ENCODE measurements around the gene RPL12.

The RPL12 gene

DNA sequence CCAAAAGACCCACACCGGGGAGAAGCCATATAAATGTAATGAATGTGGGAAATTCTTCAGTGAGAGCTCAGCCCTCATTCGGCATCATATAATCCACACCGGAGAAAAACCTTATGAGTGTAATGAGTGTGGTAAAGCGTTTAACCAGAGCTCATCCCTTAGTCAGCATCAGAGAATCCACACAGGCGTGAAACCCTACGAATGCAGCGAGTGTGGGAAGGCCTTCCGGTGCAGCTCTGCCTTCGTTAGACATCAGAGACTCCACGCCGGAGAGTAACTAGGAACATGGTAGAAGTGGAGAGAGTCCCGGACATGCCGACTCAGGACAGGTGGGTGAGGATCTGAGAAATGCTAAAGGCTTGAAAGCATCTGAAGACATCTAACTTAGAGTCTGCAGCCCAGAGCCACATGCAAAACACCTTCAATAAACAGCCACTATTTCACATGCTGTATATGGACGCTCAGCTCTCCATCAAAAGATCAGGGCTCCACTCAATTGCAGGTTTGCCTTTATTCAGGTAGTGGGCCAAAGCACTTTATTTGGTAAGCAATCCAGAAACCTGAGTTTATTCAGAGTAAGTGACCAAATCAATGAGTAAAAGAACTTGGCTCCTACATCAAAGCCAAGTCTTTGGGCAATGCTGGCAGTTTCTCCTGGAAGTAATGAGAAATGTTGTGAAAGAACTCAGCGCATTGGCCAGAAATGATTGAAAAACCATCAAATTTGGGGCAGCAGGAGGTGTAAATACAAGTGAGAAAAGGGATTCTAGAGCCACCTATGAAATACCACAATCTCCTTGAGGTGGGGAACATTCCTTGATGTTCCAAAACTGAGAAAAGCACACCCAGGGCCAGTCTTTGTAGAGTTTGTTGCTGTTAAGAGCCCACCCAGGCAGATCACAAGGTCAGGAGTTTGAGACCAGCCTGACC is 6.0 kb downstream of the RPL12 start:
- peak overlapping the region in 1 of 2 donors; percentile 89 for H3K27ac Mint-ChIP-seq
- DNase-seq = no peak

DNA sequence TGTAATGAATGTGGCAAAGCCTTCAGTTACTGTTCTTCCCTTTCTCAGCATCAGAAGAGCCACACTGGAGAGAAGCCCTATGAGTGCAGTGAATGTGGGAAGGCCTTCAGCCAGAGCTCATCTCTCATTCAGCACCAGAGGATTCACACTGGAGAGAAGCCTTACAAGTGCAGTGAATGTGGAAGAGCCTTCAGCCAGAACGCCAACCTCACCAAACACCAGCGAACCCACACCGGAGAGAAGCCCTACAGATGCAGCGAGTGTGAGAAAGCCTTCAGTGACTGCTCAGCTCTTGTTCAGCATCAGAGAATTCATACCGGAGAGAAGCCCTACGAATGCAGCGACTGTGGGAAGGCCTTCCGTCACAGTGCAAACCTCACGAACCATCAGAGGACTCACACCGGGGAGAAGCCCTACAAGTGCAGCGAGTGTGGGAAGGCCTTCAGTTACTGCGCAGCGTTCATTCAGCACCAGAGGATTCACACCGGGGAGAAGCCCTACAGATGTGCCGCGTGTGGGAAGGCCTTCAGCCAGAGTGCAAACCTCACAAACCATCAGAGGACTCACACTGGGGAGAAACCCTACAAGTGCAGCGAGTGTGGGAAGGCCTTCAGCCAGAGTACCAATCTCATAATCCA is 6.8 kb downstream of the RPL12 start:
- no peak for DNase-seq
- Mint-ChIP-seq H3K4me3 (no peak overlapping the region), H3K36me3 (ENCODE audit: insufficient read depth) (peaks cover 94% of the 10 kb centered on the region), H3K27ac (peak overlapping the region in 1 of 2 donors; percentile 29), H3K4me1 (ENCODE audit: low read depth in 2 of 2) (peaks cover 13 to 18% of the 10 kb centered on the region in 2 donors), H3K9me3 (no peaks in the 10 kb centered on the region), H3K27me3 (no peaks in the 10 kb centered on the region)
- no peak for ATAC-seq (replicated peaks)

More for the DNA sequence above, 6.0 kb downstream of the RPL12 start:
- no peak overlapping the region for H3K4me3 Mint-ChIP-seq
- H3K4me1 Mint-ChIP-seq (ENCODE audit: low read depth in 2 of 2) = peaks cover 21 to 25% of the 10 kb centered on the region in 2 donors
- H3K27me3 Mint-ChIP-seq = no peaks in the 10 kb centered on the region
- no peaks in the 10 kb centered on the region for H3K9me3 Mint-ChIP-seq
- H3K36me3 Mint-ChIP-seq (ENCODE audit: insufficient read depth) = peaks cover 95% of the 10 kb centered on the region
- ATAC-seq (replicated peaks) = no peak

DNA sequence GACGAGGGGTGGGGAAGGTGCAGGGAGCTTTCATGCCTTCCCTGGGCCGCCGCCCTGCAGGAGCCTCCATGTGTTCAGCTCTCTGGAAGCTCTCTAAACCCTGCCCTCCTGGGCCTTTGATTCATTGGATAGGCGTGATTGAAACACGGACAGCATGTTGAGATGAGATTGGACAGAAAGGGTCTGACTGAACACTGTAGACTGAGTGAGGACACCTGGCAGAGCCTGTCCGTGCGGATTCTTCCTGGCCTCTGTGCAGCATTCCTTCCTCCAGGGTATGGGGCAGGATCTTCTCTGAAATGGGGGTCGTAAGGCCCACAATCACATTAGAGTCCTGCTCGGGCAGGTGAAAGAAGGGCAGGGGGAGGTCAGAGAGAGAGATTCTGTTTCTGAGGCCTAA is 12.8 kb downstream of the RPL12 start:
- DNase-seq = no peak
- H3K4me1 Mint-ChIP-seq (ENCODE audit: low read depth in 2 of 2) = peaks cover 25 to 27% of the 10 kb centered on the region in 2 donors
- H3K27ac Mint-ChIP-seq = peak overlapping the region; percentile 89 to 93
- peaks cover 86% of the 10 kb centered on the region for H3K36me3 Mint-ChIP-seq (ENCODE audit: insufficient read depth)
- no peak for ATAC-seq (replicated peaks)
- no peaks in the 10 kb centered on the region for H3K9me3 Mint-ChIP-seq
- H3K27me3 Mint-ChIP-seq = no peaks in the 10 kb centered on the region
- peak overlapping the region; percentile 47 to 68 for H3K4me3 Mint-ChIP-seq

DNA sequence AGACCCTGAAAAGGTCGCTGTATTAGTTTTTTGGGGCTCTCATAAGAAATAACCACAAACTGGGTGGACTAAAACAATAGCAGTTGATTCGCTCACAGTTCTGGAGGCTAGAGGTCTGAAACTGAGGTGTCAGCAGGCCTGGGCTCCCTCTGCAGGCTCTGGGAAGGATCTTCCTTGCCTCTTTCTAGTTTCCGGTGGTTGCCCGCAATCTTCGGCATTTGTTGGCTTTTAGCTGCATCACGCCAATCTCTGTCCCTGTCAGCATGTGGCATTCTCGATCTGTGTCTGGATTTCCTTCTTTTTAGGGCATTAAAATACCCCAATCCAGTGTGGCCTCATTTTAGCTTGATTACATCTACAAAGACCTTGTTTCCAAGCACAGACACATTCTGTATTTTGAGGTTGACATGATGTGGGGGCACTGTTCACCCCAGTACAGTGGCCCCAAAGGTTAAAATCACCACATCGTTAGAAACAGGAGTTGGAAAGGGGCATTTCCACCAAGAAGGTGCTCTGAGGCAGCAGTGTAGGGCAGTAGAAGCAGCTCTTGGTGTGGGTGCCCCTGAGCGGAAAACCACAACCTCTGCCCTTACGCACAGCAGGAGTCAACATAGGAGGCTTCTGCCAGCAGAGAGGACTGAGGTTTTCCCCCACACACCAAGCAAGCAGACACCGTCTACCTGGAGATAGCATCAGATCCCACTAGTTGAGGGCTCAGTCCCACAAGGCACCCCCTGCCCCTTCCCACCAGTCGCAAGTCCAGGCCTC is 13.5 kb downstream of the RPL12 start:
- Mint-ChIP-seq H3K4me3 (peak overlapping the region; percentile 47 to 68), H3K27ac (peak overlapping the region; percentile 89 to 93), H3K27me3 (no peaks in the 10 kb centered on the region), H3K36me3 (ENCODE audit: insufficient read depth) (peaks cover 82% of the 10 kb centered on the region), H3K9me3 (no peaks in the 10 kb centered on the region), H3K4me1 (ENCODE audit: low read depth in 2 of 2) (peaks cover 25 to 27% of the 10 kb centered on the region in 2 donors)
- ATAC-seq (replicated peaks) (peak; percentile 90), DNase-seq (peak; percentile 33 to 54 (median 45))

DNA sequence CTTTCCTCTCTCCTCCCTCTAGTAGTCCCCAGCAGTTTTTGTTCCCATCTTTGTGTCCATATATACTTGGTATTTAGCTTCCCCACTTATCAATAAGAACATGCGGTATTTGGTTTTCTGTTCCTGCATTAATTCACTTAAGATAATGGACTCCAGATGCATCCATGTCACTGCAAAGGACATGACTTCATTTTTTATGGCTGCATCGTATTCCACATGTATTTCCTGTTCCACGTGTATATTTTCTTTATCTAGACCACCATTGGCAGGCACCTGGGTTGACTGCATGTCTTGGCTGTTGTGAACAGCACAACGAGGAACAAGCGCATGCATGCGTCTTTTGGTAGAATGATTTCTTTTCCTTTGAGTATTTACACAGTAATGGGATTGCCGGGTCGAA is 20.8 kb downstream of the RPL12 start:
- H3K9me3 Mint-ChIP-seq = no peaks in the 10 kb centered on the region
- DNase-seq (no peak), ATAC-seq (replicated peaks) (no peak)
- peaks cover 26 to 32% of the 10 kb centered on the region in 2 donors for H3K4me1 Mint-ChIP-seq (ENCODE audit: low read depth in 2 of 2)
- H3K36me3 Mint-ChIP-seq (ENCODE audit: insufficient read depth) = peaks cover 72% of the 10 kb centered on the region
- H3K27me3 Mint-ChIP-seq = no peaks in the 10 kb centered on the region
- H3K27ac Mint-ChIP-seq = peak overlapping the region in 1 of 2 donors; percentile 56
- H3K4me3 Mint-ChIP-seq = no peak overlapping the region

DNA sequence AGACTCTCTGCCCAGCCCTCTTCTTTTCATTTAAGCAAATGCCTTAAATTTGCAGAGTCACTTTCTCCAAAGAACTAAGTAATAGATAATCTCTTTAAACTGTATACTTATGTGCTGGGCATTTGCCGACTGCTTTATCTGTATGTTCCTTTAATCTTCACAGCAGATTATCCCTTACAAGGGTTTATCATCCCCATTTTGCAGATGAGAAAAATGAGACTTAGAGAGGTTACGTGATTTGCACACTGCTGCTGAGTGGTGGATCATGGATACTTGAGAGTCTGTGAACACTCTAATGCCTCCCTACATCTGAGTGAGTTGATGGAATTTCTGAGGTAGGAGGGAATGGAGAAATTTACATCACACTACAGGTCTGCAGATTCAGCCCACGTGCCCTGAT is 22.9 kb downstream of the RPL12 start:
- no peak for DNase-seq
- H3K27ac Mint-ChIP-seq = peak overlapping the region in 1 of 2 donors; percentile 71
- peaks cover 69% of the 10 kb centered on the region for H3K36me3 Mint-ChIP-seq (ENCODE audit: insufficient read depth)
- H3K27me3 Mint-ChIP-seq = no peaks in the 10 kb centered on the region
- peaks cover 39 to 40% of the 10 kb centered on the region in 2 donors for H3K4me1 Mint-ChIP-seq (ENCODE audit: low read depth in 2 of 2)
- H3K4me3 Mint-ChIP-seq = no peak overlapping the region
- no peaks in the 10 kb centered on the region for H3K9me3 Mint-ChIP-seq
- no peak for ATAC-seq (replicated peaks)

DNA sequence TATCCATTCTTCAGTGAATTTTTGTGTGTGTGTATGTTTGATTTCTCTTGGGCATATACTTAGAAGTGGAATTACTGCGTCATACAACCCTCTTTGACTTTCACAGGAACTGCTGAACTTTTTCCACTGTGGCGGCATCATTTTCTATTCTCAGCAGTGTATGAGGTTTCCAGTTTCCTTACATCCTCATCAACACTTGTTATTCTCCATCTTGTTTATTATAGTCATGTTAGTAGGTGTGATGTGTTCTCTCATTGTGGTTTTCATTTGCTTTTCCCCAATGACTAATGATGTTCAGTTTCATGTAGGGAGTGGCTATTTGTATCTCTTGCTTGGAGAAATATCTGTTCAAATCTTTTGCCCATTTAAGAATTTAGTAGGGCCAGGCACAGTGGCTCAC is 24.4 kb downstream of the RPL12 start:
- Mint-ChIP-seq H3K9me3 (no peaks in the 10 kb centered on the region), H3K36me3 (ENCODE audit: insufficient read depth) (peaks cover 67% of the 10 kb centered on the region), H3K27me3 (no peaks in the 10 kb centered on the region), H3K27ac (peak overlapping the region; percentile 99), H3K4me1 (ENCODE audit: low read depth in 2 of 2) (peaks cover 47% of the 10 kb centered on the region in 2 donors), H3K4me3 (peak overlapping the region; percentile 99 to 100)
- peak; percentile 25 for ATAC-seq (replicated peaks)
- no peak for DNase-seq

DNA sequence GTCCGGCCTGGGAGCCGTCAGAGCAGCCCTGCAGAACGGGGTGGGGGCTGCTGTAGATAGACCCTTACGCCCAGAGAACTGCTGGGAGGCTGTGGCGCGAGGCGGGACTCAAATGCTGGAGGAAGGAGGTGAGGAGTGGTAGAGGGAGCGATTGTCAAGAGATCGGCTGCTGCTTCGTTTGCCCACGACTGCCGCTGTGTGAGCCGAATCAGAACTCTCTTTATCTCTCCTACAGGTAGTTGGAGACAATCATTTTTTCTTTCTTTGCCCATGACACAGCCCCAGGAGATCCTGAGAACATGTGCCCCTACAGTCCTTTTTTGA is 26.6 kb downstream of the RPL12 start:
- ATAC-seq (replicated peaks) = peak; percentile 34
- Mint-ChIP-seq H3K4me3 (peak overlapping the region; percentile 99 to 100), H3K4me1 (ENCODE audit: low read depth in 2 of 2) (peaks cover 38 to 47% of the 10 kb centered on the region in 2 donors), H3K27me3 (no peaks in the 10 kb centered on the region), H3K9me3 (no peaks in the 10 kb centered on the region), H3K27ac (peak overlapping the region; percentile 99), H3K36me3 (ENCODE audit: insufficient read depth) (peaks cover 48% of the 10 kb centered on the region)
- peak in 1 of 3 experiments; percentile 25 for DNase-seq

DNA sequence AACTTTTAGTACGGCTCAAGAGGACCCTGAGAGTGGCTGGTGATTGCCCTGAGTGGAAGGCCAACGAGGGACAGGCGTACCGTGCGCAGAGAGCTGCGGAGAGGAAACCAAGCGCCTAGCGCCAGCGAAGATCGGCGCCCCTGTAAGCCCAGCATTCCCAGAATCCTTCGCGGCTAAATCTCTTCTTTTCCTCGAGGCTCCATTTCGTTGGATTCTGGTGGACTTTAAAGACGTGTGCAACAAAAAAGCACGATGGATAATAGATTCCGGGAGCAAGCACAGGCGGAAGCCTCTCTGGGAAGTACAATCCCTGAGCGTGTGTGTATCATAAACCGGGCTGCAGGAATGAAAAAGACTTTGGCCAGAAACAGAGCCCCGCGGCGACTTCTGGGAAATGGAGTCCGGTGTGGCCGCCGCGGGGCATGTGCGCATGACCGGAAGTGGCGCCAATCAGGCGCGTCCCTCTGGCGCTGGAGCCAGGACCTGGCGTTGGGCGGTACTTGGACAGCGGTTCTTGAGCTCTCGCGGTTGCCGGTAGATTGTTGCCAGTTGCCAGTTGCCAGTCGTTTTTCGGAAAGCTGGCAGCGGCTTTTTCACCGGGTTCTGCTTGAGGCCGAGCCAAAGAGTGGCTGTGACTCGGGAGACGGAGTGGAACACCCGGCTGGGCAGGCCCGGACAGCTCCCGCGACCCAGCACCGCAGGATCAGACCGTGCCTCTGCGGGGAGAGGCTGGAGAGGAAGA is 27.1 kb downstream of the RPL12 start, which contains the start of gene ZNF79:
TSS of gene ZNF79 (plus strand) at position 449 of the 742 bp plus-strand sequence. CDS start 406 bp downstream, outside the sequence.
- H3K27me3 Mint-ChIP-seq = no peaks in the 10 kb centered on the region
- H3K27ac Mint-ChIP-seq = peak within 1 kb of the TSS; percentile 99
- DNase-seq (peak; percentile 88 to 89 (median 88)), ATAC-seq (replicated peaks) (peak; percentile 86)
- peak within 1 kb of the TSS; percentile 99 to 100 for H3K4me3 Mint-ChIP-seq
- H3K4me1 Mint-ChIP-seq (ENCODE audit: low read depth in 2 of 2) = peaks cover 38 to 47% of the 10 kb centered on the region in 2 donors
- no peaks in the 10 kb centered on the region for H3K9me3 Mint-ChIP-seq
- H3K36me3 Mint-ChIP-seq (ENCODE audit: insufficient read depth) = peaks cover 44% of the 10 kb centered on the region

DNA sequence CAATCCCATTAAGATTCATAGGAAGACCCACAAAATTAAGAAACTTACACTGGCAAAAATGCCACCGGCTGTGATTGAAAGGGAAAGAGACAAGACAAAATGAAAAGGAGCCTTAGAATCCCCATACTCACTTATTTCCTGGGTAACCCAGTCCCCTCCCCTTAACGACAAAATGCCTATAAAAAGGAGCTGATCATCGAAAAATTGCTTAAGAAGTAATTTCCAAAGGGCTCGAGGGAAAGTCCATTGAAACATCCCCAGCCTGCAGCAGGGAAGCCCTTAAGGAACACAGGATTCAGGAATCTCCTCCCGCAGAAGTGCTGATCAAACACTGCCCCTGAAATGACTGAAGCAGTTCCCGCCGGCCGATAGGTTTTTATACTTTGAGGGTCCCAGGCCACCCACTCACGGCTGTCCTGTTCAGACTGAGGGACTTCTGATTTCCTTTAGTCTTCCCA is 27.7 kb downstream of the RPL12 start:
- peak overlapping the region; percentile 99 for H3K27ac Mint-ChIP-seq
- H3K27me3 Mint-ChIP-seq = no peaks in the 10 kb centered on the region
- ATAC-seq (replicated peaks) = no peak
- H3K4me3 Mint-ChIP-seq = peak overlapping the region; percentile 99 to 100
- H3K4me1 Mint-ChIP-seq (ENCODE audit: low read depth in 2 of 2) = peaks cover 37 to 47% of the 10 kb centered on the region in 2 donors
- peaks cover 40% of the 10 kb centered on the region for H3K36me3 Mint-ChIP-seq (ENCODE audit: insufficient read depth)
- H3K9me3 Mint-ChIP-seq = no peaks in the 10 kb centered on the region
- no peak for DNase-seq

DNA sequence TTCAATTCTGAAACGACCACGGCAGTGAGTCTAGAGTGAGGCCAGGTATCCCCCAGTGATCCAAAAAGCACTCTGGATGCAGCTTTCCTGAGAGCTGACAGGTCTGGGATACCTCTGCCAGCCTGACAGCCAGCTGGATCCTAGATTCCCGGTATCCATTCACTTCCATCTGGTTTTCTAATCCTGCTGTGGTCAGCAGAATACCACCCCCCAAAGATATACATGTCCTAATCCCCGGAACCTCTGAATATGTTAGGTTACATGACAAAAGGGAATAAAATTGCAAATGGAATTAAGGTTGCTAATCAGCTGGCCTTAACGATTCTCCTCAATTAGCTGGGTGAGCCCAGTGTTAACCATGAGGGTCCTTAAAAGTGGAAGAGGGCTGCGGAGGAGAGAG is 28.4 kb downstream of the RPL12 start:
- ATAC-seq (replicated peaks) = no peak
- Mint-ChIP-seq H3K36me3 (ENCODE audit: insufficient read depth) (peaks cover 37% of the 10 kb centered on the region), H3K27ac (peak overlapping the region; percentile 99), H3K27me3 (no peaks in the 10 kb centered on the region), H3K4me1 (ENCODE audit: low read depth in 2 of 2) (peaks cover 40 to 43% of the 10 kb centered on the region in 2 donors), H3K9me3 (no peaks in the 10 kb centered on the region), H3K4me3 (peak overlapping the region; percentile 99 to 100)
- DNase-seq = no peak

DNA sequence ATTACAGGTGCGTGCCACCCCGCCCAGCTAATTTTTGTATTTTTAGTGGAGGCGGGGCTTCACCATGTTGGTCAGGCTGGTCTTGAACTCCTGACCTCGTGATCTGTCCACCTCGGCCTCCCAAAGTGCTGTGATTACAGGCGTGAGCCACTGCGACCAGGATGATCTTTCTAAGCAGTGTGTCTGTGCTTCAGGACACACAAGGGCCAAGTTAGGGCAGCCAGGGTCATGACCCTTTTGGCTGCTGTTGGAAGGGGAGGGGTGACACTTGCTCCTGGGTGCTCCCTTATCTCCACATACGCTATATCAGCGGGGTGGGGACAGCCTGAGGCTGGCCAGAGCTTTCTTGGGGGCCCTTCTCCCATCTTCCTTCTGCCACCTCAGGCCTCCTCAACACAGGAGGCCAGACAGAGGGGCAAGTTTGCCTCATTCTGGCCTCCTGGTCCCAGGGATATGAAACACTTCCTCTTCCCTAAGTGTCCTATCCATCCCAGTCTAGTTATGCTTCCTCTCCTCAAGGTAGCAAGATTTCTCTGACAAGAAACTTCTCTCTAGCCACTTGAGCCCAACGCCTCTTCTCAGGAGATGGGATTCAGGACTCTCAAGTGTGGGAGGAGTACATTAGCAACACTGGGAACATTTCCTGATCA is 28.9 kb downstream of the RPL12 start:
- H3K4me1 Mint-ChIP-seq (ENCODE audit: low read depth in 2 of 2) = peaks cover 40 to 47% of the 10 kb centered on the region in 2 donors
- no peak overlapping the region for H3K27ac Mint-ChIP-seq
- H3K9me3 Mint-ChIP-seq = no peaks in the 10 kb centered on the region
- peak overlapping the region; percentile 99 to 100 for H3K4me3 Mint-ChIP-seq
- H3K36me3 Mint-ChIP-seq (ENCODE audit: insufficient read depth) = peaks cover 34% of the 10 kb centered on the region
- DNase-seq = no peak
- no peaks in the 10 kb centered on the region for H3K27me3 Mint-ChIP-seq
- ATAC-seq (replicated peaks) = no peak

Data from effector memory CD8-positive, alpha-beta T cell (primary cell).